Effector memory CD4-positive, alpha-beta T cell (primary cell): ENCODE results near the gene ADAMTS16.

Source experiments
- DNase-seq, 3 donors: peaks; one replicate each; pipeline ENCODE4 v3.0.0-alpha.2; 2020
- H3K27ac ChIP-seq: 2 replicates; pipeline ENCODE4 v1.7.0; 2013; ENCODE audit warnings: mild to moderate bottlenecking, low read length, moderate library complexity; ENCODE audit not compliant: insufficient read depth, poor library complexity, severe bottlenecking
- H3K27me3 ChIP-seq: replicated peaks from 2 replicates; pipeline ENCODE4 v1.7.0; 2013; ENCODE audit warnings: mild to moderate bottlenecking, low read length; ENCODE audit not compliant: insufficient read depth, control insufficient read depth, poor library complexity, severe bottlenecking
- H3K36me3 ChIP-seq: 2 replicates; pipeline ENCODE4 v1.7.0; 2013; ENCODE audit warnings: mild to moderate bottlenecking, low read length, moderate library complexity; ENCODE audit not compliant: control insufficient read depth, insufficient read depth
- H3K4me1 ChIP-seq: 2 replicates; pipeline ENCODE4 v1.7.0; 2013; ENCODE audit warnings: low read length, mild to moderate bottlenecking; ENCODE audit not compliant: control insufficient read depth, insufficient read depth, poor library complexity, severe bottlenecking
- H3K4me3 ChIP-seq: 2 replicates; pipeline ENCODE4 v1.7.0; 2013; ENCODE audit warnings: low read length, low read depth, mild to moderate bottlenecking; ENCODE audit not compliant: insufficient read depth, poor library complexity, severe bottlenecking
- H3K9me3 ChIP-seq: 2 replicates; pipeline ENCODE4 v1.7.0; 2013; ENCODE audit warnings: mild to moderate bottlenecking, low read length, moderate library complexity; ENCODE audit not compliant: control insufficient read depth

Gene ADAMTS16

DNA sequence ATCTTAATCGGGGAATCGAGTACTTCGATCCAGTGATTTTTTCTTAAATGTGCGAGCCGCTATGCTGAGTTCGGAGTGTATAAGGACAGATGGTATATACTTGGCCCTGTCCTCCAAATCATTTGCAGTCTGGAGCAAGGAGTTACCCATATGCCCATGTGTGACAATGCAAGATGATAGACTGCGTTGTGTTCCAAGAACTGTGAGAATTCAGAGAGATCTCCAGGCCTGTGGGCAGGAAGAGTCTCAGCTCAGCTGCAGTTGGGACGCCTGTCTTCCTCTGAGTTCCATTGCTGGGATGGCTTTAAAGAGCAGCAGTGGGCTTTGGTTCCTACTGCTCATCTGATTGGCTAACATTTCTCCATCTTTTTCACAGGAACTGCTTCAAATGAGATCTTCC, 106.6 kb downstream of the ADAMTS16 start:
- no peaks in the 10 kb centered on the region for H3K4me1 ChIP-seq
- no peak overlapping the region for H3K4me3 ChIP-seq
- H3K27ac ChIP-seq = no peak overlapping the region
- DNase-seq = no peak
- H3K9me3 ChIP-seq = no peaks in the 10 kb centered on the region
- H3K27me3 ChIP-seq = no peaks in the 10 kb centered on the region
- H3K36me3 ChIP-seq = no peaks in the 10 kb centered on the region

DNA sequence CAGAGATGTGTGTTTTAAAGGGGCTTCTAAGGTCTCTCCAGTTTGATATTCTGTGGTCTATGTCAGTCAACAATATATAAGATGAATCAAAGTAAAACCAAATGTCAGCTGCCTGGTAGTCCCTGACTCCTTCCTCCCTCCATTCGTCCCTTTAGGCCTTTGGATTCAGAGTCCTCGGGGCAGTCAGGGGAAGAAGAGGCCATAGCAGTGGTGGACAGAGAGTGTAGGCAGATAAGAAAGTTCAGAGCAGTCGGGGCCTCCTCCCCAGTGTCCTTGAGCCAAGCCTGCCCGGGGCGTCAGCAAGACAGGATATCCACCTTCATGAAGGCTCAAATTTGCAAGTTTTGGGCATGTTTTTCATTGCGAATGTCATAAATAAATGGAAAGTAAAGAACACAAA, 110.6 kb downstream of the ADAMTS16 start:
- no peaks in the 10 kb centered on the region for H3K4me1 ChIP-seq

GRCh38 chr5:5252106-5252505, 112.0 kb downstream of the ADAMTS16 start:
- Histone ChIP-seq H3K9me3 (no peaks in the 10 kb centered on the region), H3K27me3 (no peaks in the 10 kb centered on the region), H3K4me1 (no peaks in the 10 kb centered on the region), H3K36me3 (no peaks in the 10 kb centered on the region), H3K27ac (no peak overlapping the region), H3K4me3 (no peak overlapping the region)
- no peak for DNase-seq

More for the DNA sequence above, 110.6 kb downstream of the ADAMTS16 start:
- DNase-seq = no peak
- Histone ChIP-seq H3K36me3 (no peaks in the 10 kb centered on the region), H3K27me3 (no peaks in the 10 kb centered on the region), H3K4me3 (no peak overlapping the region), H3K27ac (no peak overlapping the region), H3K9me3 (no peaks in the 10 kb centered on the region)

DNA sequence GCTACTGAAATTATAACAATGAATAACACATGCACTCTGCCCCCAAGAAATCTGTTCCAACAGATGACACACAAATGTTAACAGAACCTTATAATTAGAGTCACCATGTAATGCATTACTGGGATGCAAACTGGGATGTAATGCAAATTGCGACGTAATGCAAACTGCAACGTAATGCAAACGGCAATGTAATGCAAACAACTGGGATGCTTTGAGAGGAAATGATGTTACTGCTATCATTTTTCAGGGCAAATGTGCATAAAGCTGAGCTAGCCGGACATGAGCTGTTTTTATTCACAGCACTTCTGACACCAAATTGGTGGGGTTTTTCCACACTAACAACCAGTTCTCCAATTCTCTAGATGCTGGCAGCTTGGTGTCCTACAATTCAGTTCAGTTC, 117.2 kb downstream of the ADAMTS16 start:
- no peak for DNase-seq
- no peak overlapping the region for H3K4me3 ChIP-seq
- no peaks in the 10 kb centered on the region for H3K27me3 ChIP-seq
- no peaks in the 10 kb centered on the region for H3K9me3 ChIP-seq
- no peak overlapping the region for H3K27ac ChIP-seq
- no peaks in the 10 kb centered on the region for H3K4me1 ChIP-seq
- H3K36me3 ChIP-seq = no peaks in the 10 kb centered on the region

DNA sequence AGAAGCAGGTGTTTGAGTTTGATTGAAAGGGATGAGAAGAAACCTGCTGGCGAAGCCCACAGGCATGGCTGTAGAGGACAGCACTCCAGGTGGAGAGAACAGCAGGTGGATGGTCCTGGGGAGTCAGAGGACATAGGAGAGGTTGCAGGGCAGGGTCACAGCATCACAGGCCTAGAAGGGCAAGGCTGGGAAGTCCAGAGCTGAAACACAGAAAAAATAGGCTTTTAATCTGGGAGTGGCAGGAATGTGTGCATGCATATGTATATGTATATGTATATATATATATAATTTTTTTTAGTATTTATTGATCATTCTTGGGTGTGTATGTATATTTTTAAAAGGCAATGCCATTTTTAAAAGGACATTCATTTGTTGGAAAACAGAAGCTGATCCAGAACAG, 118.4 kb downstream of the ADAMTS16 start:
- H3K4me1 ChIP-seq = no peaks in the 10 kb centered on the region
- no peak overlapping the region for H3K27ac ChIP-seq
- no peaks in the 10 kb centered on the region for H3K27me3 ChIP-seq
- no peaks in the 10 kb centered on the region for H3K9me3 ChIP-seq
- no peaks in the 10 kb centered on the region for H3K36me3 ChIP-seq
- no peak for DNase-seq
- no peak overlapping the region for H3K4me3 ChIP-seq

- no peak overlapping the region for H3K27ac ChIP-seq
- H3K9me3 ChIP-seq = no peaks in the 10 kb centered on the region
- no peaks in the 10 kb centered on the region for H3K4me1 ChIP-seq
- no peaks in the 10 kb centered on the region for H3K27me3 ChIP-seq
- DNase-seq = no peak
- no peaks in the 10 kb centered on the region for H3K36me3 ChIP-seq
- H3K4me3 ChIP-seq = no peak overlapping the region
Measured at GRCh38 chr5:5264727-5265126, 124.6 kb downstream of the ADAMTS16 start.

- no peak overlapping the region for H3K4me3 ChIP-seq
- H3K27ac ChIP-seq = no peak overlapping the region
- H3K4me1 ChIP-seq = no peaks in the 10 kb centered on the region
- DNase-seq = no peak
- no peaks in the 10 kb centered on the region for H3K27me3 ChIP-seq
- no peaks in the 10 kb centered on the region for H3K36me3 ChIP-seq
- H3K9me3 ChIP-seq = no peaks in the 10 kb centered on the region
Measured at GRCh38 chr5:5266297-5266696, 126.2 kb downstream of the ADAMTS16 start.

DNA sequence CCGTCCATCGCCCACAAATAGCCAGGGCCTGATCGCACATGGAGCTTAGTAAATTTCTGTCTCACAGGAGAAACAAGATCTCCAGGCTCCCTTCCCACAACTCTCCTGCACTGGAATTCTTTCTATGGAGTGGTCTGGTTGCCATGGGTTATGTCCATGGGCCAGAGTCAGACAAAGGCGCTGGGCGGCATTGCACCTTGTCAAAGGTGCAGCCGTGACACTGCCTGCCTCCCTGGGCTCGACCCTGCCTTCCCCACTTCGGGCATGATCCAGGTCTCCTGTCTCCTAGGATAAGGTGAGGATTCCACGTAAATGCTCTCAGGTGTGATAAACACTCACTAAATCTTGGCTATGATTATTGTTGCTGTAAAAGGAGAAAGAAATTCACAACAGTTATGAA, 130.0 kb downstream of the ADAMTS16 start:
- Histone ChIP-seq H3K9me3 (no peaks in the 10 kb centered on the region), H3K27ac (no peak overlapping the region)

DNA sequence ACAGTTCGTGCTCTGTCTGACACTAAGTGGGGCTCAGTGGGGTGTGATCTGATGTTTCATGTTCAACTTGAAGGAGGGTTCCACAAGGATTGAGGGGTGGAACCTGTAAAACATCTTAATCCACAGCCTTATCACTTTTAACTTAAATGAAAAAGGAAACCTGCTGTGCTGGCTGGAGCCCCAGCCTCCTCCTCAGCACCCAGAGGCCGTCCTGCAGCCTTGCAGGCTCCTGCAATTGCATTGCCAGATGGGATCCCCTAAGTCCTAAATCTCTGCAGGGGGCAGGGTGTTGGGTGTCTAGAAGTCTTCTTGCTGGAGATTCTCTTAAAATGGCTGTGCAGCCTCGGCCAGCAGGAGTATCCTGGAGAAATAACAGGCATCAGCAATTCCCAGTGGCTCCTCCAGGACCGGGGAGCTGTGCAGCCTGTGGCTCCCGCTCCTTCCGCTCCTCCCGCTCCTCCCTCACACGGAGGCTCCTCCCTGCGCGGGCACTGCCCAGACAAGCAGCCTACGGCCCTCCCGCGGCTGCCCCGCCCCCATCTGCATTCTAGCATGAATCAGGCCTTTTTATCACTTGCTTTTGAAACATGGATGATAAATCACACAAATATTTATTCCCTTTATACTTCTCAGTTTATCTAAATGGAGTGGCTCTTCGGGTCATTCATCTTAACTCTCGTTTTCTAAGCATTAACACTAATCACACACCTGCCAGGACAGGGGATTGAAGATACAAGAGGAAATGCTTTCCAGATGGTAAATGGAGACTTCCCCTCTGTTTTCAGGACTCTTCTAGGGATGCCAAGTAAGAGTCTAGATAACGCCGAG, 131.0 kb downstream of the ADAMTS16 start:
- no peaks in the 10 kb centered on the region for H3K9me3 ChIP-seq
- no peak overlapping the region for H3K4me3 ChIP-seq
- no peaks in the 10 kb centered on the region for H3K36me3 ChIP-seq
- H3K4me1 ChIP-seq = no peaks in the 10 kb centered on the region
- H3K27me3 ChIP-seq = no peaks in the 10 kb centered on the region
- DNase-seq = no peak
- H3K27ac ChIP-seq = no peak overlapping the region

More for the DNA sequence above, 130.0 kb downstream of the ADAMTS16 start:
- no peak overlapping the region for H3K4me3 ChIP-seq
- no peaks in the 10 kb centered on the region for H3K36me3 ChIP-seq
- no peaks in the 10 kb centered on the region for H3K27me3 ChIP-seq
- no peak for DNase-seq
- H3K4me1 ChIP-seq = no peaks in the 10 kb centered on the region

GRCh38 chr5:5271786-5272321, 131.7 kb downstream of the ADAMTS16 start:
- DNase-seq = no peak
- H3K27ac ChIP-seq = no peak overlapping the region
- H3K4me3 ChIP-seq = no peak overlapping the region

More at GRCh38 chr5:5271786-5272321, 131.7 kb downstream of the ADAMTS16 start:
- Histone ChIP-seq H3K27me3 (no peaks in the 10 kb centered on the region), H3K4me1 (no peaks in the 10 kb centered on the region), H3K9me3 (no peaks in the 10 kb centered on the region), H3K36me3 (no peaks in the 10 kb centered on the region)
